Lung (tissue), 12 donors: ENCODE data around the gene INO80E. TPM values are rescaled to one million over a fixed set of nuclear protein-coding genes. Genes with fewer than 3 reads are reported as not detected.

Experiments used
- ATAC-seq: fragments of 200-7000 bp; cut with Tn5 transposase; one replicate; pipeline ENCODE4 v1.9.1; 2020; ENCODE audit warnings: moderate number of reproducible peaks; ENCODE audit not compliant: insufficient read depth, low FRiP score
- DNase-seq, 3 donors: peaks; one replicate each; pipeline ENCODE4 v3.0.0-alpha.2; 2013 to 2017
- H3K27ac ChIP-seq, 2 donors: one replicate each; pipeline ENCODE4 v1.5.1; 2013; ENCODE audit warnings: mild to moderate bottlenecking in 2 of 2, moderate library complexity in 2 of 2, control low read depth in 1 of 2, inconsistent platforms in 1 of 2, low read depth in 1 of 2, low read length in 1 of 2
- H3K27me3 ChIP-seq, 3 donors: one replicate each; pipeline ENCODE4 v1.5.1; 2013; ENCODE audit warnings: low read length in 2 of 3; ENCODE audit not compliant: control insufficient read depth in 3 of 3, insufficient read depth in 3 of 3
- H3K36me3 ChIP-seq, 4 donors: one replicate each; pipeline ENCODE4 v1.5.1; 2013; ENCODE audit warnings: low read length in 4 of 4, mild to moderate bottlenecking in 1 of 4, moderate library complexity in 1 of 4; ENCODE audit not compliant: control insufficient read depth in 4 of 4, insufficient read depth in 4 of 4
- H3K4me1 ChIP-seq, 5 donors: one replicate each; pipeline ENCODE4 v1.5.1; 2013; ENCODE audit warnings: low read length in 5 of 5, mild to moderate bottlenecking in 2 of 5, moderate library complexity in 1 of 5; ENCODE audit not compliant: control insufficient read depth in 5 of 5, insufficient read depth in 5 of 5
- H3K4me3 ChIP-seq: one replicate; pipeline ENCODE4 v1.5.1; 2013; ENCODE audit warnings: mild to moderate bottlenecking, control low read depth, moderate library complexity
- H3K9ac ChIP-seq, 2 donors: one replicate each; pipeline ENCODE4 v1.5.1; 2013; ENCODE audit warnings: low read length in 2 of 2, control low read depth in 1 of 2; ENCODE audit not compliant: insufficient read depth in 1 of 2
- H3K9me3 ChIP-seq, 4 donors: one replicate each; pipeline ENCODE4 v1.5.1; 2013; ENCODE audit warnings: low read length in 3 of 4, mild to moderate bottlenecking in 1 of 4, moderate library complexity in 1 of 4; ENCODE audit not compliant: control insufficient read depth in 4 of 4, insufficient read depth in 3 of 4
- WGBS, 2 donors: extraction: QIAGEN DNeasy Blood & Tissue Kit; methylation state at CpG; one replicate each; pipeline ENCODE4 v1.1.7; 2013; 5-methylcytosine and 5-hydroxymethylcytosine counted together
- polyA plus RNA-seq, 2 donors: library from polyadenylated mRNA; stranded (reverse); fragments of 200-250 nt; gene quantifications; one replicate each; pipeline ENCODE4 v1.2.1, GENCODE V29; 2013
- total RNA-seq, 2 donors: library from RNA; depleted of rRNA in 1 of 2; stranded (reverse); fragments of >200 nt in 1 of 2; gene quantifications; one replicate each; pipeline ENCODE4 v1.2.1, GENCODE V29; 2014 to 2021
- TF ChIP-seq, protein P1 (sequence below): IDR thresholded peaks from 2 replicates; pipeline ENCODE4 v1.5.1; 2012; ENCODE audit warnings: mild to moderate bottlenecking; ENCODE audit errors: control extremely low read depth, extremely low read depth
- donor health status: control.
- donor health status: control.
- donor health status: Bipolar disorder and iron deficiency.
- donor health status: healthy.
- donor health status: DM: yes; HTN: yes; CAD: no.

Gene INO80E
- total and polyA plus RNA-seq, 4 donors = 37.5 to 105 (median 60.2) TPM

DNA sequence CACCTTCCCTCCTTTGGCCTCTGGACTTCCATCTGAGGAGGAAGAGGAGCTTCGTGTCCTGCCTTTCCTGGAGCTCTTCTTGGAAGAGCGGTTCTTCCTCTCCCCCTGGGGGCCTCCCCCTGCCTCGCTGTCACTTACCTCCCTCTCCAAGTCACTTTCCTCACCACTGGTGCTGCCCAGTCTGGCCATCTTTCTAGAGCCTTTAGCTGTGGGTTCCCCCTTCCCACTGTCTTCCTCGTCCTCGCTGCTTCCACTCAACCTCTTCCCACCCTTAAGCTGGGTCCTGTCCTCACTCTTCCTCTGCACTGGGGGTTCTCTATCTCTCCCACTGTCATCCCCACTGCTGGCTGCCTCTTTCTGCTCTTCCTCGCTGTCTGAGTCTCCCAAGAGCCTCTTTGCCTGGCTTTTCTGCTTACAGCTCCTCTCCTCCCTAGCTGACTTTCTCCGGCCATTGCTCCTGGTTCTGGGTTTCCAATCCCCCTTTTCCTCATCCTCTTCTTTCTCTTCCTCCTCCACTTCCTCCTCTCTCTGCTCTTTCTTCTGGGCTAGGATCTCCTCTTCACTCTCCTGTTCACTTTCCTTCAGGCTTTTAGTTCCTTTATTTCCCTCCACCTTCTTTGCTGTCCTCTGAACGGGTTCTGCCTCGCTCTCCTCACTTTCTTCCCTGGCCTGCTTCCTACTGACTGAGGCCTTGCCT, 2.0 kb upstream of the INO80E start:
- H3K27ac ChIP-seq = peak overlapping the region in 1 of 2 donors; percentile 91
- H3K9ac ChIP-seq = no peak overlapping the region
- DNase-seq (no peak), ATAC-seq (no peak)
- H3K27me3 ChIP-seq = no peaks in the 10 kb centered on the region
- no peak overlapping the region for H3K4me3 ChIP-seq
- TF ChIP-seq, protein P1, sequence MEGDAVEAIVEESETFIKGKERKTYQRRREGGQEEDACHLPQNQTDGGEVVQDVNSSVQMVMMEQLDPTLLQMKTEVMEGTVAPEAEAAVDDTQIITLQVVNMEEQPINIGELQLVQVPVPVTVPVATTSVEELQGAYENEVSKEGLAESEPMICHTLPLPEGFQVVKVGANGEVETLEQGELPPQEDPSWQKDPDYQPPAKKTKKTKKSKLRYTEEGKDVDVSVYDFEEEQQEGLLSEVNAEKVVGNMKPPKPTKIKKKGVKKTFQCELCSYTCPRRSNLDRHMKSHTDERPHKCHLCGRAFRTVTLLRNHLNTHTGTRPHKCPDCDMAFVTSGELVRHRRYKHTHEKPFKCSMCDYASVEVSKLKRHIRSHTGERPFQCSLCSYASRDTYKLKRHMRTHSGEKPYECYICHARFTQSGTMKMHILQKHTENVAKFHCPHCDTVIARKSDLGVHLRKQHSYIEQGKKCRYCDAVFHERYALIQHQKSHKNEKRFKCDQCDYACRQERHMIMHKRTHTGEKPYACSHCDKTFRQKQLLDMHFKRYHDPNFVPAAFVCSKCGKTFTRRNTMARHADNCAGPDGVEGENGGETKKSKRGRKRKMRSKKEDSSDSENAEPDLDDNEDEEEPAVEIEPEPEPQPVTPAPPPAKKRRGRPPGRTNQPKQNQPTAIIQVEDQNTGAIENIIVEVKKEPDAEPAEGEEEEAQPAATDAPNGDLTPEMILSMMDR = no peak
- 73 to 84% methylated on average over 9 of the region's 9 CpGs for WGBS, 2 donors
- H3K36me3 ChIP-seq = peaks cover 2 to 39% (median 21%) of the 10 kb centered on the region in 4 donors
- H3K9me3 ChIP-seq = no peaks in the 10 kb centered on the region
- peaks cover 0 to 21% (median 13%) of the 10 kb centered on the region in 5 donors for H3K4me1 ChIP-seq

DNA sequence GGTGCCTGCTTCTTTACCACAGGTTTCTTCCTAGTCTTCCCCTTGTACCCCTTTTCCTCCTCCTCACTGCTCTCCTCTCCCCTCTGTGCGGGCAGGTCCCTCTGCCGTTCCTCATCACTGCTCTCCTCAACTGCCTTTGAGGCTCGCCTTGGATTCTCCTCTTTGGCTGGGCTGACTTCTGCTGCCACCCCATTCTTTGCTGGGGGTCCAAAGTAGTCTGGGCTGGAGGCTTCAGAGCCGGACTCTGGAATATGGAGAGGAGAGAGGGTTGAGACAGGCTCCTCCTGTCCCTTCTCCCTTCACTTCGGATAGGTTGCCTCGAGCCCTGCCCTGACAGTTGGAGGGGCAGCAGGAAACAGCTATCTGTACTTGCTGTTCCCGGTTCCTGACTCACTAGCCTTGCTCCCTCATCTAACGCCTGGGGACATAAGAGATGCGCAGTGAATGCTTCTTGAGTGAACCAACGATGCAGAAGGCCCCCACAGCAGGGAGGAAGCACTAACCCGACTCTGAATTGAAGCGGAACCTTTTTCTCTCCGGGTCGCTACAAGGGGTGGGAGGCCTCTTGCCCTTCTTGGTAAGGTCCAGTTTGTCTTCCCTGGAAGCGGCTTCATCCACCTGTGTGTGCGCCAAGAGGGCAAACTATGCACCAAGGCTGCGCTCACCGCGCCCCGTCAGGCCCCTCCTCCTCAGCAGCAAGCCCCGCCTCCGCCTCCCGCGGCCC, 1.3 kb upstream of the INO80E start:
- Histone ChIP-seq H3K9me3 (no peaks in the 10 kb centered on the region), H3K36me3 (peaks cover 0 to 34% (median 17%) of the 10 kb centered on the region in 4 donors), H3K9ac (no peak overlapping the region), H3K4me3 (peak overlapping the region; percentile 82), H3K27me3 (no peaks in the 10 kb centered on the region), H3K4me1 (peaks cover 0 to 21% (median 12%) of the 10 kb centered on the region in 5 donors), H3K27ac (peak overlapping the region; percentile 91 to 95)
- peak; percentile 51 for ATAC-seq
- no peak for DNase-seq
- TF ChIP-seq, protein P1 = no peak
- 10% methylated on average over 23 to 24 of the region's 24 CpGs for whole genome bisulfite sequencing, 2 donors

DNA sequence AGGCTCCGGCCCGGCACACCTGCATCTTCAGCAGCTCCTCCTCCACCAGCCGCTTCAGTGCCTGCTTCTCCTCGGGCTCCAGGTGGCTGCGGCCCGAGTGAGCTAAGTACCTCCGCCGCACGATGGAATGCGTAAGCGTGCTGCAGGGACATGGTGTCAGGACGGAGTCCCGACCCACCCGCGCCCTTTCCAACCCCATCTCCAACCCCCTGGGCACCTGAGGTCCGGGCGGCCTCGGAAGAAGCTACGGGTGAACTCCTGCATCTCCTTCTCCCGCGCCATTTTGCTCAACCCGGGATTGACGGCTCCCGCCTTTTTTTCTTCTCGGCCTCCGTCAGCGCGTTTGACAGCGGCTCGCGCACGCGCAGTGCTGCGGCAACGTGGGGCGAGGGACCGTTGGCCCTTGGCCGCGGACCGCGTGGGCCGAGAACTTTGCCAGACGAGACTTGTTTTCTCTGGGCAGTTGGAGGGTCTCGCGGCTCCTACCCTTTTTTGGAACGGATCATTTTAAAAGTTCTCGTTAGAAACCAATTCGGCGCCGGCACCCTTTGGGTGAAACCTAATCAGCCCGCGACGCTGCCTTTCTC, 624 bp upstream of the INO80E start, which contains the start of gene HIRIP3:
HIRIP3 (minus strand) TSS at position 294 of the 587 bp plus-strand sequence; CDS start at position 282, 12 bp downstream.
- H3K27me3 ChIP-seq = no peaks in the 10 kb centered on the region
- peaks cover 0 to 35% (median 16%) of the 10 kb centered on the region in 4 donors for H3K36me3 ChIP-seq
- peaks cover 0 to 21% (median 10%) of the 10 kb centered on the region in 5 donors for H3K4me1 ChIP-seq
- TF ChIP-seq, protein P1 = no peak
- peak; percentile 79 for ATAC-seq
- DNase-seq = peak; percentile 89 to 91 (median 90)
- peak within 1 kb of the TSS; percentile 91 to 95 for H3K27ac ChIP-seq
- peak within 1 kb of the TSS; percentile 91 for H3K4me3 ChIP-seq
- H3K9ac ChIP-seq = peak within 1 kb of the TSS; percentile 93 to 97
- WGBS, 2 donors = 0 to 1% methylated on average over 51 to 53 of the region's 53 CpGs
- no peaks in the 10 kb centered on the region for H3K9me3 ChIP-seq
